Suprapubic skin (tissue), 4 donors: ENCODE results near the gene RBPMS2. TPM values are rescaled to one million over a fixed set of nuclear protein-coding genes. Genes with fewer than 3 reads are reported as not detected.

Experiments
- DNase-seq, 2 donors: peaks; one replicate each; pipeline ENCODE4 v3.0.0-alpha.2; 2019; ENCODE audit warnings: low spot score in 2 of 2
- H3K27ac ChIP-seq: fragments of 200-600 bp; sonication (generic); one replicate; pipeline ENCODE4 v1.5.1; 2019
- H3K27me3 ChIP-seq: fragments of 200-600 bp; sonication (generic); one replicate; pipeline ENCODE4 v1.5.1; 2019
- H3K36me3 ChIP-seq: fragments of 200-600 bp; sonication (generic); one replicate; pipeline ENCODE4 v1.5.1; 2019
- H3K4me1 ChIP-seq: fragments of 200-600 bp; sonication (generic); one replicate; pipeline ENCODE4 v1.5.1; 2019
- H3K4me3 ChIP-seq: fragments of 200-600 bp; sonication (generic); one replicate; pipeline ENCODE4 v1.5.1; 2019; ENCODE audit warnings: mild to moderate bottlenecking
- H3K9me3 ChIP-seq: fragments of 200-600 bp; sonication (generic); one replicate; pipeline ENCODE4 v1.5.1; 2019
- EP300 ChIP-seq: sonication (generic); formaldehyde crosslinking; IDR thresholded peaks from one replicate; pipeline ENCODE4 v1.6.1; 2017; ENCODE audit warnings: antibody characterized with exemption
- POLR2A ChIP-seq, 2 donors: fragments of 450-650 bp; IDR thresholded peaks; one replicate each; pipeline ENCODE4 v1.6.1; 2017; ENCODE audit warnings: antibody characterized with exemption in 2 of 2, mild to moderate bottlenecking in 2 of 2, moderate library complexity in 2 of 2
- POLR2AphosphoS5 ChIP-seq, 3 donors: sonication (generic); formaldehyde crosslinking; IDR thresholded peaks; one replicate each; pipeline ENCODE4 v1.6.1; 2017; ENCODE audit warnings: antibody characterized with exemption in 3 of 3
- WGBS: methylation state at CpG from one replicate; pipeline ENCODE4 v1.1.5; 2018; 5-methylcytosine and 5-hydroxymethylcytosine counted together
- total RNA-seq, 4 donors: library from RNA; depleted of rRNA; stranded (reverse); fragments of >200 nt; gene quantifications; one replicate each; pipeline ENCODE4 v1.1.0, GENCODE V29; 2016
- TF ChIP-seq, protein P1 (sequence below), 2 donors: fragments of 200-600 bp in 1 of 2; fragments of 450-650 bp in 1 of 2; sonication (generic) in 1 of 2; IDR thresholded peaks; one replicate each; pipeline ENCODE4 v1.5.1; 2016 to 2019; ENCODE audit warnings: antibody characterized with exemption in 2 of 2, mild to moderate bottlenecking in 1 of 2, moderate library complexity in 1 of 2

Gene RBPMS2
- total RNA-seq, 4 donors from 2014 or later = 0.68 to 1.1 (median 0.79) TPM

DNA sequence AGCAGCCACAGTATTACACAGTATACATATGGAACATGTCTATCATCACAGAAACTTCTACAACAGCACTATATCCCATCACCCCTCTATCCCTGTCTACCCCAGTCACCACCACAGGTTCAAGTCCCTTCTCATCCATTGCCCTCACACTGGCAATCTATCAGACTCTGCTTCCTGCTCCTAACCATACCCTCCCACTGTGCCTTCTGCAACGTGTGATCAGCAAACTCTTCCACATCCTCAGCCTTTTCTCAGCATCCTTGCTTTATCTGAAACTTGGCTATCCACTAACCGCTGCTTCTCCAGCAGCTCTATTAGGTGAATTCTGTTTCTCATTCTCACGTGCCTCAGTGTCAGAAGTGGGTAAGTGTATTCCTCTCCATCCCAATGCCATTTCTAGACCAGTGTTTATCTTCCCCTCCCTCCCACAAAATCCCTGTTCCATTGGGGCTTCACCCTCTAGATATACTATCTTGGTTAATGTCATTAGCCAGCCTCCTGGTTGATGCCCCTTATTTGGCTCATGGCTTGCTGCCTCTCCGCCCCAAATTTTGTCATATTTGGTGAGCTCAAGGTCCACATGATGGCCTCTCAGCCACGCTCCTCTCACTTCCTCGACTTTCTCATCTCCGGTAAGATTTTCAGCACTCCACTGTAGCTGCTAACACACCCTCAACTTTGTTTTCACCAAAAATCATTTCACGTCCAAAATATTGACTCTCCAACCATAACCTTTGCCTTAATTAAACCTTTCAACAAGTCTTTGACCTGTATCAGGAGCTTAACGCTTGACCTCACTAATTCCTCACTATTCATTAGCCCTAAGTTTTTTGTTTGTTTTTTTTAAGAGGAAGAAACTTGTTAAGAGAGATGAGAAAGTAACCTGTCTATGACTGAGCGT lies 69.1 kb downstream of the RBPMS2 start:
- DNase-seq = no peak
- Histone ChIP-seq H3K4me1 (peaks cover 20% of the 10 kb centered on the region), H3K27me3 (no peaks in the 10 kb centered on the region), H3K27ac (no peak overlapping the region), H3K4me3 (no peak overlapping the region), H3K36me3 (no peaks in the 10 kb centered on the region), H3K9me3 (no peaks in the 10 kb centered on the region)
- TF ChIP-seq POLR2AphosphoS5 (IDR thresholded peaks at IDR 0.05) = no peak
- TF ChIP-seq EP300 = no peak
- TF ChIP-seq, protein P1, sequence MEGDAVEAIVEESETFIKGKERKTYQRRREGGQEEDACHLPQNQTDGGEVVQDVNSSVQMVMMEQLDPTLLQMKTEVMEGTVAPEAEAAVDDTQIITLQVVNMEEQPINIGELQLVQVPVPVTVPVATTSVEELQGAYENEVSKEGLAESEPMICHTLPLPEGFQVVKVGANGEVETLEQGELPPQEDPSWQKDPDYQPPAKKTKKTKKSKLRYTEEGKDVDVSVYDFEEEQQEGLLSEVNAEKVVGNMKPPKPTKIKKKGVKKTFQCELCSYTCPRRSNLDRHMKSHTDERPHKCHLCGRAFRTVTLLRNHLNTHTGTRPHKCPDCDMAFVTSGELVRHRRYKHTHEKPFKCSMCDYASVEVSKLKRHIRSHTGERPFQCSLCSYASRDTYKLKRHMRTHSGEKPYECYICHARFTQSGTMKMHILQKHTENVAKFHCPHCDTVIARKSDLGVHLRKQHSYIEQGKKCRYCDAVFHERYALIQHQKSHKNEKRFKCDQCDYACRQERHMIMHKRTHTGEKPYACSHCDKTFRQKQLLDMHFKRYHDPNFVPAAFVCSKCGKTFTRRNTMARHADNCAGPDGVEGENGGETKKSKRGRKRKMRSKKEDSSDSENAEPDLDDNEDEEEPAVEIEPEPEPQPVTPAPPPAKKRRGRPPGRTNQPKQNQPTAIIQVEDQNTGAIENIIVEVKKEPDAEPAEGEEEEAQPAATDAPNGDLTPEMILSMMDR (IDR thresholded peaks at IDR 0.05) = no peak
- no peak for TF ChIP-seq POLR2A (IDR thresholded peaks at IDR 0.05)
- 89% methylated on average over 10 of the region's 10 CpGs for WGBS

- no peaks in the 10 kb centered on the region for H3K9me3 ChIP-seq
- no peak for DNase-seq
- H3K27ac ChIP-seq = no peak overlapping the region
- 90% methylated on average over 3 of the region's 3 CpGs for WGBS
- TF ChIP-seq POLR2AphosphoS5 (IDR thresholded peaks at IDR 0.05) = no peak
- TF ChIP-seq POLR2A (IDR thresholded peaks at IDR 0.05) = no peak
- no peak for TF ChIP-seq EP300
- TF ChIP-seq, protein P1 (IDR thresholded peaks at IDR 0.05) = no peak
- no peaks in the 10 kb centered on the region for H3K36me3 ChIP-seq
- no peak overlapping the region for H3K4me3 ChIP-seq
- no peaks in the 10 kb centered on the region for H3K27me3 ChIP-seq
- peaks cover 33% of the 10 kb centered on the region for H3K4me1 ChIP-seq
Measured at GRCh38 chr15:64705006-64705405, 70.4 kb downstream of the RBPMS2 start.

DNA sequence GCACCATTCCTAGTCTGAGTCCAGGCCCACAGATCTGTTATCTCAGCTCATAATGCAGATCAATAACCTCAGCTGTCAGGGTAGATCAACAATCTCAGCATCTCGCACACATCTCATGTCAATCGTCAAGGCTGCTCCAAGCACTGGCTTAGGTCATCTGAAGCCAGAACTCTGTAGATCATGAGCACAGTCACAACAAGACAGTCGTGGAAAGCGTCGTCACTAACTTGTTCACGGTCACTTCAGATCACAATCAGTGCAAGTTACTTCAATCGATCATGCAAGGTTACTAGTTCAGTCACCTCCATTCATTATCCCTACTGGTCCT lies 71.8 kb downstream of the RBPMS2 start:
- Histone ChIP-seq H3K9me3 (no peaks in the 10 kb centered on the region), H3K4me1 (peaks cover 47% of the 10 kb centered on the region), H3K27ac (peak overlapping the region; percentile 92), H3K4me3 (peak overlapping the region; percentile 93), H3K27me3 (no peaks in the 10 kb centered on the region), H3K36me3 (no peaks in the 10 kb centered on the region)
- DNase-seq = no peak
- TF ChIP-seq, protein P1 (IDR thresholded peaks at IDR 0.05) = no peak
- 34% methylated on average over 7 of the region's 7 CpGs for WGBS

GRCh38 chr15:64702816-64703631 lies 72.4 kb downstream of the RBPMS2 start:
- Histone ChIP-seq H3K4me3 (peak overlapping the region; percentile 93), H3K9me3 (no peaks in the 10 kb centered on the region), H3K27ac (peak overlapping the region; percentile 92), H3K27me3 (no peaks in the 10 kb centered on the region), H3K36me3 (no peaks in the 10 kb centered on the region), H3K4me1 (peaks cover 53% of the 10 kb centered on the region)
- WGBS = under 1% methylated on average over 24 of the region's 62 CpGs
- TF ChIP-seq POLR2AphosphoS5 (IDR thresholded peaks at IDR 0.05) = peak in 1 of 3 donors; percentile 70
- TF ChIP-seq, protein P1 (IDR thresholded peaks at IDR 0.05) = no peak
- DNase-seq = peak; percentile 98
